Measurements from ENCODE around the gene DUSP1. TPM values are rescaled to one million over a fixed set of nuclear protein-coding genes. Genes with fewer than 3 reads are reported as not detected.
A peak's percentile ranks its signal among the peaks of the same experiment; 100 is the strongest.
"Not testable (repeated sequence)": the region's sequence is repeated elsewhere in the genome, so short reads cannot be mapped to it uniquely, and the experiment has no call there.

The DUSP1 gene
- 145 TPM for total RNA-seq

GRCh38 chr5:172770675-172771438, at the start of gene DUSP1:
Gene DUSP1 (minus strand): TSS chr5:172771195. CDS start chr5:172770952, 243 bp downstream.
- ATAC-seq, result peak; percentile 45
- peak; percentile 100 for DNase-seq (ENCODE audit: low spot score)

- DNase-seq (ENCODE audit: low spot score), result no peak
Measured at GRCh38 chr5:172820046-172820767, 49.2 kb upstream of the DUSP1 start.

GRCh38 chr5:172819569-172819968, 48.6 kb upstream of the DUSP1 start:
- DNase-seq (ENCODE audit: low spot score), result no peak
- ATAC-seq, result peak; percentile 46

More at GRCh38 chr5:172820046-172820767, 49.2 kb upstream of the DUSP1 start:
- ATAC-seq, result peak; percentile 47

- ATAC-seq, result no peak
Measured at GRCh38 chr5:172818081-172818480, 47.1 kb upstream of the DUSP1 start.

GRCh38 chr5:172817664-172818063, 46.7 kb upstream of the DUSP1 start:
- ATAC-seq, result no peak
- no peak for DNase-seq (ENCODE audit: low spot score)

More at GRCh38 chr5:172818081-172818480, 47.1 kb upstream of the DUSP1 start:
- no peak for DNase-seq (ENCODE audit: low spot score)

- DNase-seq (ENCODE audit: low spot score) (no peak), ATAC-seq (no peak)
Measured at GRCh38 chr5:172816925-172817562, 46.0 kb upstream of the DUSP1 start.

GRCh38 chr5:172815631-172816030, 44.6 kb upstream of the DUSP1 start:
- no peak for DNase-seq (ENCODE audit: low spot score)
- ATAC-seq, result no peak

GRCh38 chr5:172810996-172811395, 40.0 kb upstream of the DUSP1 start:
- DNase-seq (ENCODE audit: low spot score); ATAC-seq: not testable (repeated sequence)

GRCh38 chr5:172809774-172810173, 38.8 kb upstream of the DUSP1 start:
- ATAC-seq (no peak), DNase-seq (ENCODE audit: low spot score) (no peak)

- peak; percentile 41 for ATAC-seq
- DNase-seq (ENCODE audit: low spot score), result no peak
Measured at GRCh38 chr5:172807766-172808311, 36.8 kb upstream of the DUSP1 start.

- peak; percentile 98 for ATAC-seq
- peak; percentile 92 for DNase-seq (ENCODE audit: low spot score)
Measured at GRCh38 chr5:172806897-172807672, 36.1 kb upstream of the DUSP1 start.

GRCh38 chr5:172805736-172806255, 34.8 kb upstream of the DUSP1 start:
- ATAC-seq, result no peak
- DNase-seq (ENCODE audit: low spot score), result no peak

GRCh38 chr5:172805018-172805683, 34.2 kb upstream of the DUSP1 start:
- ATAC-seq (no peak), DNase-seq (ENCODE audit: low spot score) (no peak)

GRCh38 chr5:172802567-172803176, 31.7 kb upstream of the DUSP1 start:
- DNase-seq (ENCODE audit: low spot score), result no peak
- ATAC-seq, result no peak

GRCh38 chr5:172802112-172802511, 31.1 kb upstream of the DUSP1 start:
- DNase-seq (ENCODE audit: low spot score), result no peak
- no peak for ATAC-seq

- no peak for ATAC-seq
- no peak for DNase-seq (ENCODE audit: low spot score)
Measured at GRCh38 chr5:172801179-172801671, 30.2 kb upstream of the DUSP1 start.

GRCh38 chr5:172800088-172800551, 29.1 kb upstream of the DUSP1 start:
- DNase-seq (ENCODE audit: low spot score), result no peak
- ATAC-seq, result peak; percentile 57

- ATAC-seq (no peak), DNase-seq (ENCODE audit: low spot score) (no peak)
Measured at GRCh38 chr5:172799416-172799815, 28.4 kb upstream of the DUSP1 start.
